NCI-H1105 treated with DMSO at 0.1 percent for 48 hours (cell line): ENCODE data around the gene ST7.
"Not testable (repeated sequence)": the region's sequence is repeated elsewhere in the genome, so short reads cannot be mapped to it uniquely, and the experiment has no call there.

Experiments used
- DNase-seq: peaks from one replicate; lab custom pipeline; 2025; lab: John Stamatoyannopoulos, UW

ST7 gene

GRCh38 chr7:116950889-116951351 lies 2.4 kb upstream of the ST7 start:
- DNase-seq = no peak

- DNase-seq = no peak
Measured at GRCh38 chr7:116951366-116952292, 1.7 kb upstream of the ST7 start.

DNA sequence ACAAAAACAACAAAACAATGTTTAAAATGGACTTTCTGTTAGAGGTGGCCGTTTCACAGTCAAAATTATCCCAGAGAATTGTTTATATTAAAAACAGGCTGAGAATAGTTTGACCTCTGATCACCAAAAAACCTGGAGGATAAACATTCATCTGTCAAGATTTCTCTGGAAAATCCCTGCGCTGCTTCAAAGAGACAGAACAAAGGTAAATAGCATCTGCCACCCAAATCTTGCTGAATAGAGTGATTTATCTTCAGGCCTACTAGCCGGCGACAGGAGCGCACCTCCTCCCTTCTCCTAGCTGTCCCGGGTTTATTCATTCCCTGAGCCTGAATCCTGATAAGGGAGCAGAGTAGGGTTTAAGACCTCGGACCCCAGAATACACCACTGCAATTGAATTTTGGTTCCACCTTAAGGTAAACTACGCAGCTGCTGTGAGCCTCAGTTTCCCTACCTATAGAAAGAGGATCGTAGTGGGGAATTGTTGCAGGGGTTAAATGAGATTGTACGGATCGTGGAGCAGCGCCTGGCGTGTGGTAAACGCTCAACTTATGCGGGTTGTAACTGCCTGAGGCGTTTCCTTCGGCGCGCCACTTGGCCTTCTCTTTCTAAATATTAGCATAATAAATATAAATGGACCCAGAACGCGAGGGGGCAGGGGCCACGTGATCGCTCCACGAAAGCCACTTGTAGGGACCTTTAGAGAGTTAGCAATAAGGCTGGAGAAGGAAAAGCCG lies 498 bp upstream of the ST7 start:
- DNase-seq = peak; percentile 69

GRCh38 chr7:116953906-116954838 lies 871 bp downstream of the ST7 start:
- peak; percentile 62 for DNase-seq

DNA sequence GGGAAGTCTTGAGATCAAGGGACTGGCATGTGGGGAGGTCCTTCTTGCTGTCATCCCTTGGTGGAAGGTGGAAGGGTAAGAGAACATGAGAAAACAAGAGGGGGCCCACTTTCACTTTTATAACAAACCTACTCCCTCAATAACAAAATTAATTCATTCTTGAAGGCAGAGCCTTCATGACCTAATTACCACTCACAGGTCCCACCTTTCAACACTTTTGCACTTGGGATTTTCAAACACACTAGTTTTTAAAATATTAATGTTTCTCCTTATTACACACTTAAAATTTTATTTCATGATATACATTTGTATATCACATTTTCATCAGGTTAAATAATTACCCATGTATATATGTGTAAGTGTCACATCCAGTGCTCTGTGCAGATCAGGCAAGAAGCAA lies 2.0 kb downstream of the ST7 start:
- no peak for DNase-seq

- no peak for DNase-seq
Measured at GRCh38 chr7:116955801-116956476, 2.6 kb downstream of the ST7 start.

DNA sequence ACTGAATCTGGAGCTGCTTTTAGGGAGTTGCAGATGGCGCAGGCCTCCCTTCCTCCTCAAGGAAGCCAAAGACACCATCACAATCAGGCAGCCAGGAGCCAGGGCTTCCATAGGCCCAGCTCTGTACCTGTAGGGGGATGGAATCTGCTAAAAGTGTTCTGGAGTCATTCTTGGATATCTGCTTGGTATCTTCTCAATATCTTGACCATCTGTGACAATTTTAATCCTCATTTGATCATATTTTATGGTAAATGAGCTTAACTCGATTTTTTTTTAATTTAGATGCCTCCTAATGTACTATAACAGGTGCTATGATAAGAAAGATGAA lies 3.1 kb downstream of the ST7 start:
- DNase-seq = no peak

DNA sequence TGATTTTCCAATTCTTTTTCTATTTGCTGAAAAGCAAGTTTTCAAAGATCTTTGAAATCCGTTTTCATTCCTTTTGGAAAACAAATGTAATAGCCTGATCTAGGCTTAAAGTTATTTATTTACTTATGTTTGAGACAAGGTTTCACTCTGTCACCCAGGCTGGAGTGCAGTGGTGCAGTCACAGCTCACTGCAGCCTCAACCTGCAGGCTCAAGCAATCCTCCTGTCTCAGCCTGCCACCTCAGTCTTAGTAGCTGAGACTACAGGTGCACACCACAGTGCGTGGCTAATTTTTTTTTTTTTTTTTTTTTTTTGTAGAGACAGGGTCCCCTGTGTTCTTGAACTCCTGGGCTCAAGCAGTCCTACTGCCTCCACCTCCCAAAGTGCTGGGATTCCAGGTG lies 4.6 kb downstream of the ST7 start:
- no peak for DNase-seq

DNA sequence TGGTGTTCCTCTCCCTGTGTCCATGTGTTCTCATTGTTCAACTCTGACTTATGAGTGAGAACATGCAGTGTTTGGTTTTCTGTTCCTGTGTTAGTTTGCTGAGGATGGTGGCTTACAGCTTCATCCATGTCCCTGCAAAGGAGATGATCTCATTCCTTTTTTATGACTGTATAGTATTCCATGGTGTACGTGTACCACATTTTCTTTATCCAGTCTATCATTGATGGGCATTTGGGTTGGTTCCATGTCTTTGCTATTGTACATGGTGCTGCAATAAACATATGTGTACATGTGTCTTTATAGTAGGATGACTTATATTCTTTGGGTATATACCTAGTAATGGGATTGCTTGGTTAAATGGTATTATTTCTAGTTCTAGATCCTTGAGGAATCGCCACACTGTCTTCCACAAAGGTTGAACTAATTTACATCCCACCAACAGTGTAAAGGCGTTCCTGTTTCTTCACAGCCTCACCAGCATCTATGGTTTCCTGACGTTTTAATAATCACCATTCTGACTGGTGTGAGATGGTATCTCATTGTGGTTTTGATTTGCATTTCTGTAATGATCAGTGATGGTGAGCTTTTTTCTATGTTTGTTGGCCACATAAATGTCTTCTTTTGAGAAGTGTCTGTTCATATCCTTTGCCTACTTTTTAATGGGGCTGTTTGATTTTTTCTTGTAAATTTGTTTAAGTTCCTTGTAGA lies 8.8 kb downstream of the ST7 start:
- not testable (repeated sequence) for DNase-seq

DNA sequence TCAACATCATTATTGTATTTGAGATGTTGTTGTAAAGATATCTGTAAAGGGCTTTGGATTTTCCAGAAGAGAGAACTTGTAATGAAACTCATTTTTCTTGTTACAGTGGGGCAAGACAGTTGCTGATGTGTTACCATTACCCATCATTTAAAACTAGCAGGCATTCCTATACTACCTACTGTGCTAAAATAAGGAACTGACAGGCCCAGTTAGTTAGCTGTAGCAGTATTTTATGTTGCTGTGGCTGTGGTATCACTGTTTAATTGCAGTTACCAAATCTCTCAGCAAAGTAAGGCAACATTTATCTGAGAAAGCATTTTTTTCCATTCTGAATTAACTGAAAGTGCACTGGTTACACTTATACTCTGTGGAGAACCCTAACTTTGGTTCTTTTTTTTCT lies 9.9 kb downstream of the ST7 start:
- no peak for DNase-seq

DNA sequence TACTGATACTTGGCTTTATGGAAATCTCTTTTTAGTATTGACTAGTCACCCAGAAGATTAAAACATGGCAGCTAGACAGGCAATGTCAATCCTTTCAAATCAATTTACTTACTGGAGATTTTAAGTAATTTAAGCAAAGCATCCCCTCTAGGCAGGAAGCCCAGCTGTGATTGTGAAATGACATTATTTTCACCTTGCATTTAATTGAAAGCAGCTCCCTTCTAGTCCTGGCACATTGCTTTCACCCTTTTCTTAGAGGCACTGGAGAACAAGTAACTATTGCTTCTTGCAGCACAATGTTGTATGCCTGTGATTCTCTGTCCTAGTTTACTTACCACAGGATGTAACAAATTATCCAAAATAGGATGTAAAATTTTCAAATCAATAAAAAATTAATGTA lies 13.3 kb downstream of the ST7 start:
- no peak for DNase-seq

- no peak for DNase-seq
Measured at GRCh38 chr7:116967254-116967922, 14.1 kb downstream of the ST7 start.

DNA sequence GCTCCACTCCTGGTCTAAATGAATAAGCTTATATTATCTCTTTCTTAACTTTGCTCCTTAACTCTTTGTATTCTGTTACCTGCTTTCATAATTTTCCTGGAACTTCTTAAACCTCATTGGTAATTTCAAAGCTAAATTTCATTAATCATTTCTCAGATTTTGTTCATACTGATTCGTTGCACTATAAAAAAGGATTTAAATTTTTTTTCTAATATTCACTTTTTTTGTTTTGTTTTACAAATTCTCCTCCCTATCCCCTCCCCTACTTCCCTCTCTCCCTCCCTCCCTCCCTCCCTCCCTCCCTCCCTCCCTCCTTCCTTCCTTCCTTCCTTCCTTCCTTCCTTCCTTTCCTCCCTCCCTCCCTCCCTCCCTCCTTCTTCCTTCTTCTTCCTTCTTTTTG lies 14.7 kb downstream of the ST7 start:
- no peak for DNase-seq

GRCh38 chr7:116968631-116969030 lies 15.3 kb downstream of the ST7 start:
- no peak for DNase-seq

GRCh38 chr7:116969371-116969902 lies 16.1 kb downstream of the ST7 start:
- DNase-seq = no peak

GRCh38 chr7:116970238-116970910 lies 17.1 kb downstream of the ST7 start:
- DNase-seq = no peak

GRCh38 chr7:116971153-116971552 lies 17.9 kb downstream of the ST7 start:
- not testable (repeated sequence) for DNase-seq

- no peak for DNase-seq
Measured at GRCh38 chr7:116971869-116972268, 18.6 kb downstream of the ST7 start.

DNA sequence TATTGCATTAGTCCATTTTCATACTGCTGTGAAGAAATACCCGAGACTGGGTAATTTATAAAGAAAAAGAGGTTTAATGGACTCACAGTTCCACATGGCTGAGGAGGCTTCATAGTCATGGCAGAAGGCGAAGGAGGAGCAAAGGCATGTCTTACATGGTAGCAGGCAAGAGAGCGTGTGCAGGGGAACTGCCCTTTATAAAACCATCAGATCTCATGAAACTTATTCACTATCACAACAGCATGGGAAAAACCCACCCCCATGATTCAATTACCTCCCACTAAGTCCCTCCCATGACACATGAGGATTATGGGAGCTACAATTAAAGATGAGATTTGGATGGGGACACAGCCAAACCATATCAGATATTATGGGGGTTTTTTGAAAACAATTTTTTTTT lies 21.7 kb downstream of the ST7 start:
- DNase-seq = not testable (repeated sequence)

- no peak for DNase-seq
Measured at GRCh38 chr7:116977172-116977571, 23.9 kb downstream of the ST7 start.
